ENCODE data around the gene PTCH2. TPM values are rescaled to one million over a fixed set of nuclear protein-coding genes. Genes with fewer than 3 reads are reported as not detected.

PTCH2 gene
- total and polyA plus RNA-seq, 2 of the 13 experiments (the other 11 are each of a cell fraction or from before 2014, with no cell fraction given), result 0.60 to 1.5 TPM

GRCh38 chr1:44799770-44800584, 43.1 kb downstream of the PTCH2 start, which contains the start of gene PLK3 (continued):
- TF ChIP-seq SKIL (CRISPR knock-in tag; IDR thresholded peaks at IDR 0.05; ENCODE audit: borderline replicate concordance) (peak; percentile 82; the same call in 1 of the 2 replicates), MLXIP (CRISPR knock-in tag; IDR thresholded peaks at IDR 0.05; ENCODE audit: borderline replicate concordance) (no peak), ZNF746 (CRISPR knock-in tag; IDR thresholded peaks at IDR 0.05) (no peak), RAD51 (IDR thresholded peaks at IDR 0.05; ENCODE audit: borderline replicate concordance) (no peak), TOE1 (CRISPR knock-in tag; IDR thresholded peaks at IDR 0.05) (peak; percentile 48; the same call in 1 of the 2 replicates), HBP1 (CRISPR knock-in tag; IDR thresholded peaks at IDR 0.05; ENCODE audit: low read depth) (peak; percentile 48), SMARCC2 (IDR thresholded peaks at IDR 0.05) (no peak), GABPA (IDR thresholded peaks at IDR 0.05; ENCODE audit: low read depth, low read length) (no peak), GABPA (CRISPR knock-in tag; IDR thresholded peaks at IDR 0.05; ENCODE audit: low read depth) (0 out of 2 replicates have a peak, but pooled peaks have one; percentile 8), ATF7 (IDR thresholded peaks at IDR 0.05) (no peak), ATF7 (CRISPR knock-in tag; IDR thresholded peaks at IDR 0.05) (peak; percentile 83; the same call in 1 of the 2 replicates), ZNF17 (CRISPR knock-in tag; IDR thresholded peaks at IDR 0.05) (no peak), ZNF512B (CRISPR knock-in tag; IDR thresholded peaks at IDR 0.05; ENCODE audit: borderline replicate concordance) (no peak)

Data from HepG2 (cell line).